ENCODE measurements around the gene LRRC36. TPM values are rescaled to one million over a fixed set of nuclear protein-coding genes. Genes with fewer than 3 reads are reported as not detected.

Gene LRRC36
- total and polyA plus RNA-seq, 2 donors (not counting 3 experiments of a cell fraction or from before 2014, with no cell fraction given), result 0.30 to 2.0 TPM

GRCh38 chr16:67294938-67295361 lies 31.7 kb upstream of the LRRC36 start:
- POLR2A ChIA-PET, result no interaction called here
- Histone ChIP-seq H3K9me1 (replicated peaks; ENCODE audit: control insufficient read depth, extremely low read depth, insufficient read depth, low read length) (no peaks in the 10 kb centered on the region), H2AFZ (ENCODE audit: low read depth, low read length) (no peak overlapping the region), H3K36me3 (ENCODE audit: control insufficient read depth in 2 of 2, extremely low read depth in 1 of 2, insufficient read depth in 2 of 2, low read length in 2 of 2) (no peaks in the 10 kb centered on the region), H3K9ac (replicated peaks; ENCODE audit: extremely low read depth, insufficient read depth, low read length) (no peak overlapping the region), H3K79me2 (ENCODE audit: control insufficient read depth, insufficient read depth, low read length) (no peaks in the 10 kb centered on the region), H3K4me3 (replicated peaks in 1 of 3; ENCODE audit: insufficient read depth in 1 of 3, low read depth in 1 of 3, low read length in 3 of 3) (no peak overlapping the region), H3K4me2 (ENCODE audit: insufficient read depth, low read length) (no peak overlapping the region), H3K27me3 (ENCODE audit: control insufficient read depth in 2 of 2, insufficient read depth in 2 of 2, low read length in 2 of 2) (no peaks in the 10 kb centered on the region), H3K9me3 (replicated peaks; ENCODE audit: control insufficient read depth, insufficient read depth, low read length) (no peaks in the 10 kb centered on the region), H3K27ac (ENCODE audit: insufficient read depth, low read depth, low read length) (no peak overlapping the region), H3K4me1 (ENCODE audit: control insufficient read depth, extremely low read depth, insufficient read depth, low read length) (no peaks in the 10 kb centered on the region), H4K20me1 (replicated peaks; ENCODE audit: control insufficient read depth, extremely low read depth, insufficient read depth, low read length) (no peaks in the 10 kb centered on the region)
- no peak for DNase-seq (ENCODE audit: low read depth, low spot score)
- intact Hi-C loops (cut with micrococcal nuclease), result no loop called here
- dilution Hi-C loops (cut with MboI; ENCODE audit: extremely low pct_ligation_motif_present, low sequenced_read_pairs), result no loop called here
- TF ChIP-seq MYC (IDR thresholded peaks at IDR 0.05; ENCODE audit: low read depth, low read length), result no peak
- no peak for TF ChIP-seq FOS (IDR thresholded peaks at IDR 0.05; ENCODE audit: borderline replicate concordance, insufficient read depth, low read length)
- TF ChIP-seq POLR2A (IDR thresholded peaks at IDR 0.05; ENCODE audit: low read depth, low read length), result no peak
- TF ChIP-seq GATA2 (IDR thresholded peaks at IDR 0.05; ENCODE audit: insufficient read depth, insufficient read length, low read depth, low read length), result no peak
- TF ChIP-seq CTCF (IDR thresholded peaks at IDR 0.05; ENCODE audit: extremely low read depth in 1 of 2, insufficient read depth in 1 of 2, low read depth in 1 of 2, low read length in 2 of 2), result no peak
- no peak for TF ChIP-seq JUN (IDR thresholded peaks at IDR 0.05; ENCODE audit: borderline replicate concordance, insufficient read depth, insufficient read length, low read depth)
- no peak for TF ChIP-seq EZH2 (IDR thresholded peaks at IDR 0.05; ENCODE audit: borderline replicate concordance, low read depth, low read length, severe bottlenecking)
- no TSS peak for BruUV-seq (replicated peaks)
- CTCF ChIA-PET, result interaction anchor here (0.5 to 1.3 kb wide), 2 partner anchors 86 to 105 kb away, joined by 3 to 4 read pairs; no protein-coding TSS in a partner anchor
- FAIRE-seq, result no peak
